NCI-H2107 (cell line): ENCODE results near the gene DNMT3A.

Source experiments
- DNase-seq: peaks from one replicate; lab custom pipeline; 2025; lab: John Stamatoyannopoulos, UW

Gene DNMT3A

GRCh38 chr2:25324905-25325592 is 16.7 kb downstream of the DNMT3A start:
- no peak for DNase-seq

- no peak for DNase-seq
Observed at GRCh38 chr2:25324251-25324650, 17.5 kb downstream of the DNMT3A start.

GRCh38 chr2:25323610-25324189 is 18.0 kb downstream of the DNMT3A start:
- no peak for DNase-seq

- no peak for DNase-seq
Observed at GRCh38 chr2:25323042-25323514, 18.6 kb downstream of the DNMT3A start.

- DNase-seq, result no peak
Observed at GRCh38 chr2:25322312-25322711, 19.4 kb downstream of the DNMT3A start.

- no peak for DNase-seq
Observed at GRCh38 chr2:25320077-25320476, 21.6 kb downstream of the DNMT3A start.

- DNase-seq, result no peak
Observed at GRCh38 chr2:25316101-25316500, 25.6 kb downstream of the DNMT3A start.

- no peak for DNase-seq
Observed at GRCh38 chr2:25315316-25315680, 26.4 kb downstream of the DNMT3A start.

GRCh38 chr2:25314514-25315315 is 27.0 kb downstream of the DNMT3A start:
- peak; percentile 53 for DNase-seq

- DNase-seq, result no peak
Observed at GRCh38 chr2:25313711-25314513, 27.8 kb downstream of the DNMT3A start.

GRCh38 chr2:25312958-25313710 is 28.6 kb downstream of the DNMT3A start:
- DNase-seq, result no peak

- DNase-seq, result no peak
Observed at GRCh38 chr2:25311865-25312575, 29.7 kb downstream of the DNMT3A start.

- DNase-seq, result peak; percentile 73
Observed at GRCh38 chr2:25310965-25311864, 30.5 kb downstream of the DNMT3A start.

GRCh38 chr2:25310709-25310964 is 31.1 kb downstream of the DNMT3A start:
- no peak for DNase-seq

- no peak for DNase-seq
Observed at GRCh38 chr2:25309402-25309801, 32.3 kb downstream of the DNMT3A start.

GRCh38 chr2:25308599-25308998 is 33.1 kb downstream of the DNMT3A start:
- no peak for DNase-seq

- no peak for DNase-seq
Observed at GRCh38 chr2:25307949-25308557, 33.7 kb downstream of the DNMT3A start.

- DNase-seq, result no peak
Observed at GRCh38 chr2:25306777-25307368, 34.9 kb downstream of the DNMT3A start.

GRCh38 chr2:25305775-25306174 is 36.0 kb downstream of the DNMT3A start:
- peak; percentile 28 for DNase-seq
